HG03521 (cell line): ENCODE measurements around the gene HS3ST4.

Experiments used
- ATAC-seq: cut with Tn5 transposase; IDR thresholded peaks from one replicate; pipeline ENCODE4 v1.9.1; 2021; ENCODE audit warnings: mild to moderate bottlenecking, moderate library complexity; ENCODE audit not compliant: unreplicated experiment

Gene HS3ST4

GRCh38 chr16:26158142-26158759 lies 466.5 kb downstream of the HS3ST4 start:
- ATAC-seq = no peak

DNA sequence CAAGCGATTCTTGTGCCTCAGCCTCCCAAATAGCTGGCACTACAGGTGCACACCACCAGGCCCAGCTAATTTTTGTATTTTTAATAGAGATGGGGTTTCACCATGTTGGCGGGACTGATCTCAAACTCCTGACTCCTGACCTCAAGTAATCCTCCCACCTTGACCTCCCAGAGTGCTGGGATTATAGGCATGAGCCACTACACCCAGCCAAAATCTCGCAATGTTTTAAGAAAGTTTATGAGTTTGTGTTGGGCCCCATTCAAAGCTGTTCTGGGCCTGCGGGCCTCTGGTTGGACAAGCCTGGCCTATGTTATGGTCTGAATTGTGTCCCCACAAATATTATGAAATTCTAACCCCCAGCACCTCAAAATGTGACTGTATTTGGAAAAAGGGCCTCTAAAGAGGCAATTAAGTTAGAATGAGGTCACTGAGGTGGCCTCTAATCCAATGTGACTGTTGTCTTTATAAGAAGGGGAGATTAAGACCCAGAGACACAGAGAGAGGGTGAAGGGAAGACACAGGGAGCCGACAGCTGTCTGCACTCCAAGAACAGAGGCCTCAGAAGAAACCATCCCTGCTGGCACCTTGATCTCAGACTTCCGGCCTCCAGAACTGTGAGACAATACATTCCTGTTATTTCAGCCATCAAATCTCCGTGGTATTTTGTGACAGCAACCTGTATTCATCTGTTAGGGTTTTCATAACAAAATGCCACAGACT lies 469.9 kb downstream of the HS3ST4 start:
- ATAC-seq = no peak

DNA sequence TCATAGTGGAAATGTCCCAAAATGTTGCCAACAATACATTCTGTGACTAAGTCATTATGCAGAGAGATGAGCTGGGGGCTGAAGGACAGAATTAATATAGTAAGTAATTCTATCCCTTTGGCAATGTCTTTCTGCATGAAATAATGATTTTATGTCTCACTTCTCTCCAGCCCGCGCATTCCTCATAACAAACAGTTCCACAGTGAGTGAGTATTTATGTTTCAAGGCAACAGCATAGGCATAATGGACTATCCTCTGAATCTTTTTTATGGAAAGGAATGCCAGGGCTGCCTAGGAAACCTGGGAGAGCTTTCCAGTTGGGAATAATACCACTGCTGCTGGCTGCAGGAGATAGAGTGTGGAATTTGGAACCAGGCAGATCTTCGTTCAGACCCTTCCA lies 477.7 kb downstream of the HS3ST4 start:
- no peak for ATAC-seq

GRCh38 chr16:26175944-26176343 lies 484.2 kb downstream of the HS3ST4 start:
- ATAC-seq = no peak

DNA sequence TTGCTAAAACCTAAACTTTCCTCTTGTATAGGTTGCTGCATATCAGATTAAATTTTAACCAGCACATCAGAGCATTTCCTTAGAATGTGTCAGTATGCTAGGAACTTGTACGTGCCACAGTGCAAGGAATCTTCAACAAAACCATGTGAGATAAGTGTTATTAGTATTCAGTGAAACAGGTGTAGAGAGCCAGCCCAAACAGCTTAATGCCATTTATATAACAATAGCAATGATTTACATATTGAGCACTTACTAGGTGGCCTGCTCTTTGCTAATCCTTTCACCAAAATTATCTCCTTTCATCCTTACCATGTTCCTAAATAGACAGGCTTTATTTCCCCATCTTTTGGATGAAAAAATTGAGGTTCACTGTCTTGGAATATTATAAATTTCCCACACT lies 485.7 kb downstream of the HS3ST4 start:
- ATAC-seq = no peak

DNA sequence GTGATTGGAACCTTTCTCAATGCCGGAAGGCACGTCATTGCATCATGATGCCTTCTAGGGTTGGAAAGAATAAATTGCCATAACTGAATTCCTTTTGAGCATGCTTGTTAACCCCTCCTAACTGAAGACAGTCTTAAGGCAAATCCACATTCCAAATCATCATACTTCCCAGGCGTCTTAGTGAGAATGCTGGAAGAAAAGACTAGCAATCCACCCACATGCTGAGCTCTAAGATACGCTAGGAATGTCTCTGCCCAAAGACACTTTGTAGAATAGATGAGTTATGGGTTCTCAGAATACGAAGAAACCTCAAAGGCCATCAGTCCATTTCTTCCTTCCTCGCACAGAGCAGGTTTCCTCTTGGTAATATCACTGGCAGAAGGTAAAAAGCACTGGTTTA lies 486.5 kb downstream of the HS3ST4 start:
- ATAC-seq = no peak

DNA sequence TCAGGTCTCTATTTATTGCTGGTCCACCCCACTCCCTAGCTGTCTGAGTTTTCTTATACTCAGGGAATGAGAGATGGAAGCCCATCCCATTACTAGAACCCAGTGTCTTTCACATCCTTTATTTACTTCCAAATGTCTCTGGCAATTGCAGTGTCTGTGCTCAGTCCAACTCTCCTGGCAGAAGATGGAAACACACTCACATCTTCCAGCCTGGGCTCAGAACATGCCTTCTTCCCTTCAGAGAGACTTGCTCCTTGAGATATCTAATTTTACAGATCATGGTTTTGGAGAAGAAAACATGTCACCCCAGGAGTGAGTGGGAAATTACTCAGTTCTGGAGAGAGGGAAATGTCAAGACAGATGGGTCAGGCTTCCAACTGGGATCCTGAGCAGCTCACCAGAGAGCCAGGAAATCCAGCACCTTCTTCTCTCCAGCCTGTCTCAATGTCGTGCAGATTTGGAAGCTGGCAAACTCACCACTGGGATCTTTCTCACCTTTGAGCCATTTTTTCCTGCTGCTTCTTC lies 494.4 kb downstream of the HS3ST4 start:
- no peak for ATAC-seq
